Testis (tissue), 2 donors: ENCODE data around the gene TFCP2L1.

ENCODE experiments used
- CTCF ChIP-seq, 3 experiments: fragments of 450-650 bp in 2 of 3; fragments of 200-600 bp in 1 of 3; sonication (generic) in 1 of 3; IDR thresholded peaks; one replicate each; pipeline ENCODE4 v1.5.1; 2016 to 2019; ENCODE audit warnings: antibody characterized with exemption in 3 of 3, mild to moderate bottlenecking in 2 of 3, moderate library complexity in 1 of 3
- POLR2A ChIP-seq: fragments of 450-650 bp; IDR thresholded peaks from one replicate; pipeline ENCODE4 v1.6.1; 2017; ENCODE audit warnings: antibody characterized with exemption, mild to moderate bottlenecking, moderate library complexity

GRCh38 chr2:121295911-121296650 is 11.1 kb upstream of the TFCP2L1 start:
- no peak for TF ChIP-seq CTCF (IDR thresholded peaks at IDR 0.05)
- no peak for TF ChIP-seq POLR2A
